T-helper 2 cell treated with Interferon-gamma antibody and Interleukin-4, amounts not matched to agents 100 ng/mL and 5 ng/mL, for 36 hours (primary cell): ENCODE data around the gene ABLIM2. TPM values are rescaled to one million over a fixed set of nuclear protein-coding genes. Genes with fewer than 3 reads are reported as not detected.

Experiments
- intact Hi-C: fragments of 100-400 bp; cut with micrococcal nuclease; formaldehyde crosslinking; loops from one replicate; pipeline ENCODE4 v1.15.1; 2023
- total RNA-seq: library from RNA; stranded (reverse); gene quantifications from 2 replicates; pipeline ENCODE4 v1.2.3, GENCODE V29; 2022

Gene ABLIM2
- total RNA-seq, 1 donor from 2014 or later, result 0.43 TPM

- intact Hi-C loops, result no loop called here
Observed at GRCh38 chr4:8159537-8160232, 1.1 kb upstream of the ABLIM2 start.

- intact Hi-C loops, result loop anchor here (1.0 kb wide), 3 partner anchors 41 to 282 kb away; partner anchors contain the start of genes ACOX3, SH3TC1 and TRMT44
Observed at GRCh38 chr4:8157944-8158709, 486 bp downstream of the ABLIM2 start.

GRCh38 chr4:8157496-8157895, 1.1 kb downstream of the ABLIM2 start:
- intact Hi-C loops, result no loop called here

GRCh38 chr4:8156617-8157016, 2.0 kb downstream of the ABLIM2 start:
- intact Hi-C loops, result no loop called here

- intact Hi-C loops, result no loop called here
Observed at GRCh38 chr4:8155660-8156421, 2.8 kb downstream of the ABLIM2 start.

- intact Hi-C loops, result no loop called here
Observed at GRCh38 chr4:8155048-8155447, 3.6 kb downstream of the ABLIM2 start.

GRCh38 chr4:8153441-8153840, 5.2 kb downstream of the ABLIM2 start:
- intact Hi-C loops, result no loop called here

GRCh38 chr4:8152865-8153257, 5.8 kb downstream of the ABLIM2 start:
- intact Hi-C loops, result no loop called here

- intact Hi-C loops, result no loop called here
Observed at GRCh38 chr4:8152090-8152864, 6.3 kb downstream of the ABLIM2 start.

- intact Hi-C loops, result no loop called here
Observed at GRCh38 chr4:8151165-8151650, 7.4 kb downstream of the ABLIM2 start.

GRCh38 chr4:8150152-8151090, 8.2 kb downstream of the ABLIM2 start:
- intact Hi-C loops, result no loop called here

GRCh38 chr4:8149664-8150063, 8.9 kb downstream of the ABLIM2 start:
- intact Hi-C loops, result no loop called here

GRCh38 chr4:8148785-8149435, 9.7 kb downstream of the ABLIM2 start:
- intact Hi-C loops, result no loop called here

GRCh38 chr4:8148159-8148558, 10.5 kb downstream of the ABLIM2 start:
- intact Hi-C loops, result no loop called here

GRCh38 chr4:8147231-8147970, 11.2 kb downstream of the ABLIM2 start:
- intact Hi-C loops, result no loop called here

- intact Hi-C loops, result no loop called here
Observed at GRCh38 chr4:8146157-8146556, 12.5 kb downstream of the ABLIM2 start.

GRCh38 chr4:8144359-8144758, 14.3 kb downstream of the ABLIM2 start:
- intact Hi-C loops, result no loop called here

- intact Hi-C loops, result no loop called here
Observed at GRCh38 chr4:8143392-8144140, 15.0 kb downstream of the ABLIM2 start.
